GM18951 (cell line): ENCODE results near the gene WDR81.

ENCODE experiments used
- POLR2A ChIP-seq: IDR thresholded peaks from 4 replicates; pipeline ENCODE4 v1.6.1; 2011; ENCODE audit warnings: mild to moderate bottlenecking; ENCODE audit not compliant: insufficient read length, insufficient read depth; ENCODE audit errors: extremely low read depth
- in situ Hi-C: fragments of 300-500 bp; cut with MboI; formaldehyde crosslinking; loops from one replicate; pipeline ENCODE4 v1.12.0; 2022; ENCODE audit warnings: low sequenced_read_pairs, mixed read lengths, inconsistent platforms; ENCODE audit not compliant: unreplicated experiment

The WDR81 gene

GRCh38 chr17:1773696-1774181, 49.2 kb downstream of the WDR81 start:
- TF ChIP-seq POLR2A = no peak
- in situ Hi-C loops = no loop called here

GRCh38 chr17:1774390-1775176, 50.1 kb downstream of the WDR81 start:
- TF ChIP-seq POLR2A = no peak
- in situ Hi-C loops = no loop called here

GRCh38 chr17:1776328-1776727, 51.8 kb downstream of the WDR81 start:
- TF ChIP-seq POLR2A = no peak
- in situ Hi-C loops = no loop called here

- in situ Hi-C loops = no loop called here
- TF ChIP-seq POLR2A = no peak
These were observed 52.4 kb downstream of the WDR81 start for GRCh38 chr17:1776857-1777256.

GRCh38 chr17:1779571-1780131, 55.1 kb downstream of the WDR81 start:
- in situ Hi-C loops = no loop called here
- TF ChIP-seq POLR2A = no peak

- in situ Hi-C loops = no loop called here
- TF ChIP-seq POLR2A = no peak
These were observed 57.7 kb downstream of the WDR81 start for GRCh38 chr17:1782171-1782567.

GRCh38 chr17:1783271-1783670, 58.8 kb downstream of the WDR81 start:
- in situ Hi-C loops = no loop called here
- TF ChIP-seq POLR2A = no peak

- TF ChIP-seq POLR2A = no peak
- in situ Hi-C loops = no loop called here
These were observed 59.5 kb downstream of the WDR81 start for GRCh38 chr17:1783834-1784611.

GRCh38 chr17:1785930-1786329, 61.4 kb downstream of the WDR81 start:
- no peak for TF ChIP-seq POLR2A
- in situ Hi-C loops = no loop called here

GRCh38 chr17:1786708-1787107, 62.2 kb downstream of the WDR81 start:
- TF ChIP-seq POLR2A = no peak
- in situ Hi-C loops = no loop called here

- in situ Hi-C loops = no loop called here
- no peak for TF ChIP-seq POLR2A
These were observed 62.9 kb downstream of the WDR81 start for GRCh38 chr17:1787301-1787902.
